Urinary bladder (tissue), 4 donors: ENCODE data around the gene ZNF584. TPM values are rescaled to one million over a fixed set of nuclear protein-coding genes. Genes with fewer than 3 reads are reported as not detected.
A peak's percentile ranks its signal among the peaks of the same experiment; 100 is the strongest.
"Not testable (repeated sequence)": the region's sequence is repeated elsewhere in the genome, so short reads cannot be mapped to it uniquely, and the experiment has no call there.

Experiments
- DNase-seq: peaks from one replicate; pipeline ENCODE4 v3.0.0-alpha.2; 2015; ENCODE audit errors: extremely low spot score
- H3K27ac ChIP-seq: one replicate; pipeline ENCODE4 v1.5.1; 2013; ENCODE audit warnings: low read depth, mild to moderate bottlenecking, moderate library complexity
- H3K36me3 ChIP-seq: one replicate; pipeline ENCODE4 v1.6.1; 2013; ENCODE audit warnings: mild to moderate bottlenecking, moderate library complexity; ENCODE audit not compliant: insufficient read depth
- H3K4me1 ChIP-seq: one replicate; pipeline ENCODE4 v1.6.1; 2013; ENCODE audit warnings: mild to moderate bottlenecking, moderate library complexity; ENCODE audit not compliant: insufficient read depth
- H3K4me3 ChIP-seq: one replicate; pipeline ENCODE4 v1.5.1; 2013; ENCODE audit warnings: low read depth, low read length
- WGBS: extraction: QIAGEN DNeasy Blood & Tissue Kit; methylation state at CpG from one replicate; pipeline ENCODE4 v1.1.7; 2013; 5-methylcytosine and 5-hydroxymethylcytosine counted together
- polyA plus RNA-seq: library from polyadenylated mRNA; stranded (reverse); fragments of 200-250 nt; gene quantifications from one replicate; pipeline ENCODE4 v1.2.3, GENCODE V29; 2013
- total RNA-seq: library from RNA; depleted of rRNA; stranded (reverse); fragments of >200 nt; gene quantifications from one replicate; pipeline ENCODE4 v1.2.3, GENCODE V29; 2014
- donor health status: healthy with polysubstance abuse.
- donor health status: healthy.

Gene ZNF584
- total RNA-seq (13.6 TPM), polyA plus RNA-seq (18.5 TPM)

DNA sequence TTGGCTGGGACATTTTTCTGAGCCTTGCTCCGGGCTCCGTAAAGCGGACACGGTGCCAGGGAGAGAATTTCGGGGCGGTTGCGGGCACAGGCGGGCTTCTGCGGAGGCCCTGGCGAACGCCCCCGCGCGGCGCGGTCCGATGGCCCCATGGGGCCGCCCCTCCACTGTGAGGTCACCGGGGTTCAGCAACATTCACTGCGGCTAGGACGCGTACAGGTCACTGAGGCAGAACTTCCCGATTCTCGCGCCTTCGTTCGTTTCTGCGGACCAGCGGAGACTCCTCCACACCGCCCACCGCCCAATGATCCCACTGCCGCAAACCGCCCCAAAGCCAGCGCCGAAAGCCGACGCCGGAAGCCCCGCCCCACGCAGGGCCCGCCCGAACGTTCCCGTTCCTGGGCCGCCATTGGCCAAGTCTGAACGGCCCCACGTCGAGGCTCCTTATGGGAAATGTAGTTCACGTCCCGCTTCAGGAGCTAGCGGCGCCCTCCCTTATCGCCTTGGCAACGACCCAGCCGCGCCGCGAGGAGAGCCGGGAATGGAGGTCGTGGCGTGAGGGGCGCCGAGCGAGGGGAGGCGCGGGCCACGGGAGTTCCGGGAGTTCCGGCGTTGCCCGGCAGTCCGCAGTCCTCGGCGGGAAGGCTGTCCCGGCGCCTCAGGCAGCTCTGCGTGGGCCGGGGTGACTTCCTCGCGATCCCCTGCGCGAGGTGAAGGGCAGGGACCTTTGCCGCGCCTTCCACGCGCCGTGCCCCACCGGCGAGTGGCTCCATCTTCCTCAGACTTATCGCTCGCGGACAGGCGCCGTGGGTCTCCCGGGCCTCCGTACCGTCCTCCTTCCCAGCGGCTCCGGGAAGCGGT is at the start of gene ZNF584:
ZNF584 (plus strand) TSS at position 498 of the 858 bp plus-strand sequence. CDS start 499 bp downstream, outside the sequence.
- peak within 1 kb of the TSS; percentile 80 for H3K4me3 ChIP-seq
- under 1% methylated on average over 100 of the region's 100 CpGs for WGBS

GRCh38 chr19:58361900-58362271 is 46.6 kb upstream of the ZNF584 start:
- whole genome bisulfite sequencing = 1% methylated on average over 28 of the region's 28 CpGs
- DNase-seq = no peak
- H3K36me3 ChIP-seq = no peaks in the 10 kb centered on the region

More for the DNA sequence above, at the start of gene ZNF584:
- peak; percentile 96 for DNase-seq
- Histone ChIP-seq H3K27ac (peak within 1 kb of the TSS; percentile 76), H3K4me1 (no peaks in the 10 kb centered on the region), H3K36me3 (no peaks in the 10 kb centered on the region)

GRCh38 chr19:58362272-58362994 is 46.0 kb upstream of the ZNF584 start, which contains the start of gene ZNF497:
ZNF497 (minus strand) TSS chr19:58362751; CDS start chr19:58357635, 5,116 bp downstream.
- DNase-seq = peak; percentile 89
- peak within 1 kb of the TSS; percentile 63 for H3K4me3 ChIP-seq
- under 1% methylated on average over 74 of the region's 74 CpGs for WGBS
- H3K27ac ChIP-seq = peak within 1 kb of the TSS; percentile 97
- H3K36me3 ChIP-seq = no peaks in the 10 kb centered on the region
- no peaks in the 10 kb centered on the region for H3K4me1 ChIP-seq

More at GRCh38 chr19:58361900-58362271, 46.6 kb upstream of the ZNF584 start:
- Histone ChIP-seq H3K27ac (peak overlapping the region; percentile 97), H3K4me1 (no peaks in the 10 kb centered on the region), H3K4me3 (peak overlapping the region; percentile 63)

DNA sequence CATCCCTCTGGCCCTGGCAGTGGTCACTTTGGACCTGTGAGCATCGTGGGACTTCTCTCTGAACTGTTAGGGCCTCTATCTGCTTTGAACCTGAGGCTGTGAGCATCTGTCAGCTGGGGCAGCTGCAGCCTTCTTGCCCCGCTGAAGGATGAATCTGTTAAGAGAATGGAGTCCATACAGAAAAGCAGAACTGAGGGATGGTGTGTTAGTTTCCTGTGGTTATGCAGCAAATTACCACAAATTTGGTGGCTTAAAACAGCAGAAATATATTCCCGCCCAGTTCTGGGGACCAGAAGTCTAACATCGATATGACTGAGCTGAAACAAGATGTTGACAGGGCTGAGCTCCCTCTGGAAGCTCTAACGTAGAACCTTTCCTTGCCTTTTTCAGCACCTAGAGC is 44.3 kb upstream of the ZNF584 start:
- DNase-seq = no peak
- Histone ChIP-seq H3K27ac (no peak overlapping the region), H3K4me3 (no peak overlapping the region), H3K4me1 (no peaks in the 10 kb centered on the region), H3K36me3 (no peaks in the 10 kb centered on the region)
- WGBS = 73% methylated on average over 5 of the region's 5 CpGs

GRCh38 chr19:58366585-58367430 is 41.6 kb upstream of the ZNF584 start:
- DNase-seq = no peak
- 88% methylated on average over 32 of the region's 32 CpGs for WGBS
- no peak overlapping the region for H3K4me3 ChIP-seq
- no peaks in the 10 kb centered on the region for H3K36me3 ChIP-seq
- H3K27ac ChIP-seq = no peak overlapping the region
- no peaks in the 10 kb centered on the region for H3K4me1 ChIP-seq

DNA sequence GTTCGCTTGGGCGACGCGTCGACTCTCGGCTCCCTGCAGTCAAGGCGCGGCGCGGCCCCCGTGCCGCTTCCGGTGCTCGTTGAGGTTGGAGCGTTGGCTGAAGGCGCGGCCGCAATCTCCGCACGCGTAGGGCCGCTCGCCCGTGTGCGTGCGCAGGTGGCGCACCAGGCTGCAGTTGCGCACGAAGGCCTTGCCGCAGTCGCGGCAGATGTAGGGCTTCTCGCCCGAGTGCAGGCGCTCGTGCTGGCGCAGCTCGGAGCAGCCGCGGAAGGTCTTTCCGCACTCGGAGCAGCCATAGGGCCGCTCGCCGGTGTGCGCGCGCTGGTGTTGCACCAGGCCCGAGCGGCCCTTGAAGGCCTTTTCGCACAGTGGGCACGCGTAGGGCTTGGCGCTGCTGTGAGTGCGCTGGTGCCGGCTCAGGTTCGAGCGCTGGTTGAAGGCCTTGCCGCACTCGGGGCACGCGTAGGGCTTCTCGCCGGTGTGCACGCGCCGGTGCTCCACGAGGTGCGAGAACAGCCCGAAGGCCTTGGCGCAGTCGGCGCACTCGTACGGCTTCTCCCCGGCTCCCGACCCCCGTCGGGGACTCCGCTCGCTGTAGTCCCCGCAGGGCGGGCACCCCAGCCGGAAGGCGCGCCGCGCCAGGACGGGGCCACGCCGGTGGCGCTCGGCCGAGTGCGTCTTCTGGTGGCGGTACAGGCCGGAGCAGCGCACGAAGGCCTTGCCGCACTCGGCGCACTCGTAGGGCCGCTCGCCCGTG is 40.6 kb upstream of the ZNF584 start:
- H3K4me3 ChIP-seq = no peak overlapping the region
- DNase-seq = no peak
- no peak overlapping the region for H3K27ac ChIP-seq
- H3K4me1 ChIP-seq = no peaks in the 10 kb centered on the region
- 38% methylated on average over 106 of the region's 106 CpGs for WGBS
- no peaks in the 10 kb centered on the region for H3K36me3 ChIP-seq

- no peak for DNase-seq
- no peaks in the 10 kb centered on the region for H3K36me3 ChIP-seq
- H3K4me3 ChIP-seq = no peak overlapping the region
- H3K4me1 ChIP-seq = no peaks in the 10 kb centered on the region
- H3K27ac ChIP-seq = no peak overlapping the region
- WGBS = 77% methylated on average over 68 of the region's 68 CpGs
These were observed 39.7 kb upstream of the ZNF584 start for GRCh38 chr19:58368561-58369360.

DNA sequence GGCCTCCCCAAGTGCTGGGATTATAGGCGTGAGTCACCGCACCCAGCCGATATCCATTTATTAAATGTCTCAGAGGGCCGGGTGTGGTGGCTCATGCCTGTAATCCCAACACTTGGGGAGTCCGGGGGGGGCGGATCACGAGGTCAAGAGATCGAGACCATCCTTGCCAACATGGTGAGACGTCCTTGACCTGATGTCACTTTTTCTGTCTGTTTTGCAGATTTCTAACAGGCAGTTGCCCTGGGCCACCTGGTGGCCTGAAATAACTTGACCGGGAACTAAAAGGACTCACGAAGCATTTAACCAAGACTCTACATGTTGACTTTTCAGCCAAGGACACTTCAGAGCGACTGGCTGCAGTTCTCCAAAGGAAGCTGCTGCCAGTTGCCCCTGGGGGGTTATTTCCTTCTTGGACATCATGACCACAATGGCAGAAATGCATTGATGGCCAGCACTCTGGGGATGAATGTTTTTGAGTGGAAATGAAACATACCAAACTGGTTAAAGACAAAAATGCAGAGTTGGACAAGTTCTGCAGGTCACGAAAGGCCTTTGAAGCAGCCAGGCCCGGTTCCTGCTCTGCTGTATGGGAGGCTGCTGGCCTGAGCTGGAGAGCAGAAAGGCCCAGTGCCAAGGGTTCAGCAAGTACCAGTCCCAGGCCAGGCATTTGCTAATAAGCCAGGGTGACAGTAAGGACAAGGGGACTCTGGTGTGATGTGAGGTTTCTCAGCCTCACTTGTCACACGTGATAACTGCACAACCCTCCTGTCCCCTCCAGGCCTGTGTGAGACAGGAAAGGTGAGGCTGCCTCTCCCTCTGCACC is 35.9 kb upstream of the ZNF584 start:
- 69% methylated on average over 15 of the region's 15 CpGs for WGBS
- H3K4me3 ChIP-seq = no peak overlapping the region
- H3K27ac ChIP-seq = no peak overlapping the region
- no peaks in the 10 kb centered on the region for H3K36me3 ChIP-seq
- no peaks in the 10 kb centered on the region for H3K4me1 ChIP-seq
- DNase-seq = no peak

DNA sequence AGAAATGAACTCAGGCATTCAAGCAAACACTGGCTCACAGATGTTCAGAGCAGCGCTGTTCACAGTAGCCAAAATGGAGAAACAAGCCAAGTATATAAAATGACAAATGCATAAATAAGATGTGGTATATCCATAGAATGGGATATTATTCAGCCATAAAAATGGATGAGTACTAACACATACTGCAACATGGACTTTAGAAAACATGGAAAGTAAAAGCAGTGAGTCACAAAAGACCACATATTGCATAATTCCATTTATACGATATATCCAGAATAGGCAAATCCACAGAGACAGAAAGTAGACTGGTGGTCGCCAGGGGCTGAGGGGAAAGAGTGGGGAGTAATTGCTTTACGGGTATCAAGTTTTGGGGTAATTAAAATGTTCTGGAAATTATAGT is 34.2 kb upstream of the ZNF584 start:
- no peak overlapping the region for H3K27ac ChIP-seq
- no peaks in the 10 kb centered on the region for H3K36me3 ChIP-seq
- H3K4me1 ChIP-seq = no peaks in the 10 kb centered on the region
- H3K4me3 ChIP-seq = no peak overlapping the region
- 88% methylated on average over 4 of the region's 4 CpGs for WGBS
- DNase-seq = no peak

- not testable (repeated sequence) for DNase-seq, H3K4me1 ChIP-seq, H3K36me3 ChIP-seq, H3K27ac ChIP-seq, H3K4me3 ChIP-seq
- 75% methylated on average over 7 of the region's 7 CpGs for WGBS
These were observed 31.7 kb upstream of the ZNF584 start for GRCh38 chr19:58376724-58377123.

DNA sequence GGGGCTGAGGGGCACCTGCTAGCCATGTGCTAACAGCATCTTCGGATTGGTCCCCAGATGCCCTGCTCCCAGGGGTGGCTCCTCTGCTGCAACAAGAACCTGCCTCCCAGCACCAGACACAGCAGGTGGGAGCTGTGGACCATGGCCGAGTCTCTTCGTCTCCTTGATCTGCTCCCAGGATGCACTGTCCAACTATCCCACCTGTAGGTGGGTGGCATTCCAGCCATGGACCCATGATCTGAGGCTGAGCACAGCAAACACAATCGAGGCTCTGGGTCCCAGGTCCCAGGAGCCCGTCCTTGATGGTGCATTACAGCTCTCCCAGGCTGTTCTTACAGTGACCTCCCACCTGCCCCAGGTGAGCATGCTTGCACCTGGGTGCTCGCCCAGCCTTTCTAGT is 29.2 kb upstream of the ZNF584 start:
- Histone ChIP-seq H3K36me3 (no peaks in the 10 kb centered on the region), H3K4me1 (no peaks in the 10 kb centered on the region), H3K4me3 (no peak overlapping the region), H3K27ac (no peak overlapping the region)
- 96% methylated on average over 6 of the region's 6 CpGs for WGBS
- DNase-seq = no peak
